HEK293T (cell line): ENCODE data around the gene IL32.
"Not testable (repeated sequence)": the region's sequence is repeated elsewhere in the genome, so short reads cannot be mapped to it uniquely, and the experiment has no call there.

Experiments
- CTCF ChIA-PET: fragments of 350-600 bp; formaldehyde crosslinking; extraction: SDS; loops from one replicate; lab custom pipeline; 2021; ENCODE audit warnings: antibody characterized with exemption, inconsistent platforms; lab: Yijun Ruan, JAX
- POLR2A ChIA-PET: fragments of 350-600 bp; formaldehyde crosslinking; extraction: SDS; loops from one replicate; lab custom pipeline; 2020; ENCODE audit warnings: antibody characterized with exemption, inconsistent platforms; lab: Yijun Ruan, JAX
- DNase-seq: peaks from one replicate; pipeline ENCODE4 v3.0.0; 2012; ENCODE audit warnings: mixed read lengths; ENCODE audit errors: extremely low spot score
- ARNT ChIP-seq: fragments of 450-650 bp; IDR thresholded peaks from 2 replicates; pipeline ENCODE4 v1.6.1; 2017; ENCODE audit warnings: mild to moderate bottlenecking
- BHLHE40 ChIP-seq: fragments of 450-650 bp; IDR thresholded peaks from 2 replicates; pipeline ENCODE4 v1.6.1; 2016; ENCODE audit warnings: mild to moderate bottlenecking, moderate library complexity, borderline replicate concordance
- CTBP1 ChIP-seq: fragments of 450-650 bp; IDR thresholded peaks from 2 replicates; pipeline ENCODE4 v1.6.1; 2016; ENCODE audit warnings: borderline replicate concordance
- ELF4 ChIP-seq: fragments of 450-650 bp; IDR thresholded peaks from 2 replicates; pipeline ENCODE4 v1.6.1; 2017; ENCODE audit warnings: antibody characterized with exemption
- FOXA1 ChIP-seq: fragments of 450-650 bp; IDR thresholded peaks from 2 replicates; pipeline ENCODE4 v1.6.1; 2016; ENCODE audit warnings: mild to moderate bottlenecking
- FOXK2 ChIP-seq: fragments of 450-650 bp; IDR thresholded peaks from 2 replicates; pipeline ENCODE4 v1.6.1; 2016; ENCODE audit warnings: mild to moderate bottlenecking
- FOXM1 ChIP-seq: fragments of 450-650 bp; IDR thresholded peaks from 2 replicates; pipeline ENCODE4 v1.6.1; 2017; ENCODE audit warnings: mild to moderate bottlenecking, borderline replicate concordance
- HDGF ChIP-seq: fragments of 450-650 bp; IDR thresholded peaks from 2 replicates; pipeline ENCODE4 v1.6.1; 2017; ENCODE audit warnings: antibody characterized with exemption, borderline replicate concordance
- L3MBTL2 ChIP-seq: fragments of 450-650 bp; conservative IDR thresholded peaks from 2 replicates; pipeline ENCODE4 v1.6.1; 2016; ENCODE audit warnings: mild to moderate bottlenecking
- LEF1 ChIP-seq: fragments of 450-650 bp; IDR thresholded peaks from 2 replicates; pipeline ENCODE4 v1.6.1; 2017; ENCODE audit warnings: mild to moderate bottlenecking, borderline replicate concordance
- NFRKB ChIP-seq: fragments of 450-650 bp; IDR thresholded peaks from 2 replicates; pipeline ENCODE4 v1.6.1; 2016; ENCODE audit warnings: mild to moderate bottlenecking, moderate library complexity
- PKNOX1 ChIP-seq: fragments of 450-650 bp; IDR thresholded peaks from 2 replicates; pipeline ENCODE4 v1.6.1; 2016
- SP1 ChIP-seq: fragments of 450-650 bp; IDR thresholded peaks from 2 replicates; pipeline ENCODE4 v1.6.1; 2017
- SUZ12 ChIP-seq: fragments of 450-650 bp; IDR thresholded peaks from 2 replicates; pipeline ENCODE4 v1.6.1; 2016; ENCODE audit warnings: mild to moderate bottlenecking
- TARDBP ChIP-seq: fragments of 450-650 bp; IDR thresholded peaks from 2 replicates; pipeline ENCODE4 v1.6.1; 2016
- ZNF384 ChIP-seq: fragments of 450-650 bp; IDR thresholded peaks from 2 replicates; pipeline ENCODE4 v1.6.1; 2016

The IL32 gene

GRCh38 chr16:3051494-3051893 lies 13.9 kb upstream of the IL32 start:
- ChIA-PET POLR2A (interaction anchor here (0.9 to 1.0 kb wide), 2 partner anchors 20 to 21 kb away, joined by 3 to 4 read pairs; no protein-coding TSS in a partner anchor), CTCF (interaction anchor here (0.5 kb wide), 1 partner anchor 18 kb away, joined by 4 read pairs; no protein-coding TSS in a partner anchor)
- DNase-seq = no peak
- TF ChIP-seq ARNT (no peak), FOXA1 (no peak), LEF1 (no peak), SUZ12 (no peak), ZNF384 (no peak), FOXK2 (no peak)

- DNase-seq, POLR2A ChIA-PET, CTCF ChIA-PET: not testable (repeated sequence)
Measured at GRCh38 chr16:3052571-3053329, 12.7 kb upstream of the IL32 start.

- DNase-seq, POLR2A ChIA-PET, CTCF ChIA-PET: not testable (repeated sequence)
Measured at GRCh38 chr16:3053330-3053710, 12.1 kb upstream of the IL32 start.

GRCh38 chr16:3054965-3055733 lies 10.3 kb upstream of the IL32 start:
- ChIA-PET CTCF (no interaction called here), POLR2A (interaction anchor here (1.0 to 1.8 kb wide), 2 partner anchors 20 to 74 kb away, joined by 3 to 4 read pairs; no protein-coding TSS in a partner anchor)
- DNase-seq = no peak
- TF ChIP-seq FOXM1 (no peak), L3MBTL2 (no peak), TARDBP (no peak), CTBP1 (no peak), LEF1 (no peak), SUZ12 (no peak), PKNOX1 (no peak), ZNF384 (no peak), SP1 (no peak), FOXK2 (no peak)

GRCh38 chr16:3055734-3056115 lies 9.7 kb upstream of the IL32 start:
- ChIA-PET POLR2A (interaction anchor here (0.6 to 1.8 kb wide), 2 partner anchors 74 to 116 kb away, joined by 3 to 4 read pairs; no protein-coding TSS in a partner anchor), CTCF (interaction anchor here (0.6 kb wide), 1 partner anchor 40 kb away, joined by 4 read pairs; no protein-coding TSS in a partner anchor)
- DNase-seq = not testable (repeated sequence)

GRCh38 chr16:3056336-3057180 lies 8.9 kb upstream of the IL32 start:
- no peak for DNase-seq
- ChIA-PET POLR2A (interaction anchor here (0.6 to 1.8 kb wide), 2 partner anchors 73 to 115 kb away, joined by 3 to 4 read pairs; no protein-coding TSS in a partner anchor), CTCF (interaction anchor here (0.6 kb wide), 1 partner anchor 39 kb away, joined by 4 read pairs; no protein-coding TSS in a partner anchor)
- TF ChIP-seq FOXK2 = no peak
- no peak for TF ChIP-seq NFRKB
- TF ChIP-seq BHLHE40 = no peak
- no peak for TF ChIP-seq HDGF
- no peak for TF ChIP-seq FOXM1
- no peak for TF ChIP-seq CTBP1
- TF ChIP-seq ZNF384 = no peak
- TF ChIP-seq SUZ12 = no peak
- TF ChIP-seq ELF4 = no peak
- no peak for TF ChIP-seq ARNT
- no peak for TF ChIP-seq FOXA1
